ENCODE data around the gene STK35. TPM values are rescaled to one million over a fixed set of nuclear protein-coding genes. Genes with fewer than 3 reads are reported as not detected.

Gene STK35
- 19.2 and 23.5 TPM in 2 replicates for total RNA-seq

GRCh38 chr20:2101057-2101864 is at the start of gene STK35:
STK35 (plus strand) TSS chr20:2101827; CDS start chr20:2101882, 55 bp downstream.

Small RNAs within 50 kb of the gene (small RNA-seq; reads per million reads assigned to genes)
- gene RPL7P2: not detected

Other genes starting within 250 kb of the STK35 start
- 5.8 and 7.4 TPM in 2 replicates for gene SIRPA, start 206.4 kb upstream of the STK35 start, total RNA-seq
- not detected in 2 replicates for gene PDYN, start 107.8 kb upstream of the STK35 start, total RNA-seq
- not detected in 2 replicates for gene TGM3, start 194.2 kb downstream of the STK35 start, total RNA-seq